Parathyroid adenoma (tissue), 2 donors: Measurements from ENCODE around the gene TMEM267.
A peak's percentile ranks its signal among the peaks of the same experiment; 100 is the strongest.

Experiments
- H2AFZ ChIP-seq: fragments of 300-600 bp; sonication (generic); one replicate; pipeline ENCODE4 v1.7.0; 2017; ENCODE audit warnings: antibody characterized with exemption, mild to moderate bottlenecking
- H3K27ac ChIP-seq: fragments of 300-600 bp; sonication (generic); one replicate; pipeline ENCODE4 v1.7.0; 2017
- H3K27me3 ChIP-seq: fragments of 300-600 bp; sonication (generic); one replicate; pipeline ENCODE4 v1.7.0; 2017; ENCODE audit warnings: low read length; ENCODE audit not compliant: control insufficient read depth, insufficient read depth
- H3K36me3 ChIP-seq: fragments of 300-600 bp; sonication (generic); one replicate; pipeline ENCODE4 v1.7.0; 2017; ENCODE audit warnings: low read length; ENCODE audit not compliant: control insufficient read depth, insufficient read depth
- H3K4me1 ChIP-seq: fragments of 300-600 bp; sonication (generic); one replicate; pipeline ENCODE4 v1.7.0; 2017; ENCODE audit warnings: control low read depth
- H3K4me2 ChIP-seq: fragments of 300-600 bp; sonication (generic); one replicate; pipeline ENCODE4 v1.7.0; 2017; ENCODE audit warnings: low read length
- H3K4me3 ChIP-seq: fragments of 300-600 bp; sonication (generic); one replicate; pipeline ENCODE4 v1.7.0; 2017; ENCODE audit warnings: low read depth, low read length
- H3K79me2 ChIP-seq: fragments of 300-600 bp; sonication (generic); one replicate; pipeline ENCODE4 v1.7.0; 2017; ENCODE audit warnings: control low read depth
- H3K9ac ChIP-seq: fragments of 300-600 bp; sonication (generic); one replicate; pipeline ENCODE4 v1.7.0; 2017; ENCODE audit warnings: mild to moderate bottlenecking
- H3K9me3 ChIP-seq: fragments of 300-600 bp; sonication (generic); one replicate; pipeline ENCODE4 v1.7.0; 2017; ENCODE audit warnings: low read length; ENCODE audit not compliant: control insufficient read depth
- CTCF ChIP-seq: fragments of 300-600 bp; sonication (generic); IDR thresholded peaks from one replicate; pipeline ENCODE4 v1.7.0; 2017; ENCODE audit warnings: antibody characterized with exemption, mild to moderate bottlenecking
- donor health status: primary hyperparathyroidism.

Gene TMEM267

GRCh38 chr5:43401827-43402226, 81.8 kb downstream of the TMEM267 start:
- H3K4me1 ChIP-seq = no peaks in the 10 kb centered on the region
- H3K4me3 ChIP-seq = no peak overlapping the region
- no peaks in the 10 kb centered on the region for H3K79me2 ChIP-seq
- no peak overlapping the region for H3K9ac ChIP-seq
- no peak overlapping the region for H3K27ac ChIP-seq
- H3K36me3 ChIP-seq = no peaks in the 10 kb centered on the region
- no peaks in the 10 kb centered on the region for H3K9me3 ChIP-seq
- no peaks in the 10 kb centered on the region for H3K27me3 ChIP-seq
- TF ChIP-seq CTCF = no peak
- no peak overlapping the region for H2AFZ ChIP-seq
- H3K4me2 ChIP-seq = no peak overlapping the region

DNA sequence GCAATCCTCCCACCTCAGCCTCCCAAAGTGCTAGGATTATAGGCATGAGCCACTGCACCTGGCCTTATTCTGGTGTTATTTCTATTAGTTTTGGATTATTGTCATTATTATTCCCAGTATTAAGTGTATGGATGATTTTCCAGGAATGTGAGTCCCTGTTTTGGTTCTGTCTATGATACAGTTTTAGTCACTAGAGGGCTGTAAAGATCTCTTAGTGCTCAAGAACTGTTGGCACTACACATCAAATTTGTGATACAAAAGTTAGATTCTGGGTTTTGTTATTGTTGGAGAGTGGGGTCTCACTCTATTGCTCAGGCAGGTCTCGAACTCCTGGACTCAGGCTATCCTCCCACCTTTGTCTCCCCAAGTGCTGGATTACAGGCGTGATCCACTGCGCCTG, 83.6 kb downstream of the TMEM267 start:
- Histone ChIP-seq H3K27ac (no peak overlapping the region), H2AFZ (no peak overlapping the region), H3K79me2 (no peaks in the 10 kb centered on the region), H3K4me3 (no peak overlapping the region), H3K4me1 (no peaks in the 10 kb centered on the region), H3K4me2 (no peak overlapping the region), H3K27me3 (no peaks in the 10 kb centered on the region), H3K9ac (no peak overlapping the region), H3K9me3 (no peaks in the 10 kb centered on the region), H3K36me3 (no peaks in the 10 kb centered on the region)
- no peak for TF ChIP-seq CTCF

DNA sequence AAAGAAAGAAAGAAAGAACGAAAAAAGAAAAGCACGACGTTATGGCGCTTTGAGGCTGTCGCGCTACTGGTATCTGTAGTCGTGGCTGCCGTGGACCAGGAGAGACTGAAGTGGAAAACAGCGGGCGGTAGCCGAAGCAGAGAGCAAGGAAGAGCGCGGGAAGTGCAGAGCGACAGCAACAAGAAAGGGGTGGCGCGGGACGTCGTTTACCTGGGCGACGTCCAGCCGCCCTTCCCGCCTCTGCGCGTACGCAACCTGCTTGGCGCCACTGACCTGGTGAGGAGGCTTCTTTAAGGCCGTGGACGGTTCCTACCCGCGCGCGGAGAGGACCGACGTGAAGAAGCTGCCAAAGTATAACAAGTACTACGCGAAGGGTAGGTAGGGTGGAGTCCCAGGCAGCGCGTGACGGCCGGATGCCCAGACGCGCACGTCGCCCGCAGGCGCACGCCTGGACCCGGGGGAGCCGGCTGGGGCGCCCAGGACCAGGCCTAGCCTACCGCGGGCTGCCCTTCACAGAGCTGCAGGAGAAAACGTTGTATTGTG, 86.8 kb downstream of the TMEM267 start:
- no peak overlapping the region for H3K9ac ChIP-seq
- no peaks in the 10 kb centered on the region for H3K4me1 ChIP-seq
- H3K79me2 ChIP-seq = no peaks in the 10 kb centered on the region
- H2AFZ ChIP-seq = peak overlapping the region; percentile 80
- no peak for TF ChIP-seq CTCF
- H3K36me3 ChIP-seq = no peaks in the 10 kb centered on the region
- H3K27ac ChIP-seq = no peak overlapping the region
- no peaks in the 10 kb centered on the region for H3K9me3 ChIP-seq
- H3K4me3 ChIP-seq = no peak overlapping the region
- H3K4me2 ChIP-seq = peak overlapping the region; percentile 39
- H3K27me3 ChIP-seq = no peaks in the 10 kb centered on the region
